ENCODE data around the gene OR8B12.

Gene OR8B12

DNA sequence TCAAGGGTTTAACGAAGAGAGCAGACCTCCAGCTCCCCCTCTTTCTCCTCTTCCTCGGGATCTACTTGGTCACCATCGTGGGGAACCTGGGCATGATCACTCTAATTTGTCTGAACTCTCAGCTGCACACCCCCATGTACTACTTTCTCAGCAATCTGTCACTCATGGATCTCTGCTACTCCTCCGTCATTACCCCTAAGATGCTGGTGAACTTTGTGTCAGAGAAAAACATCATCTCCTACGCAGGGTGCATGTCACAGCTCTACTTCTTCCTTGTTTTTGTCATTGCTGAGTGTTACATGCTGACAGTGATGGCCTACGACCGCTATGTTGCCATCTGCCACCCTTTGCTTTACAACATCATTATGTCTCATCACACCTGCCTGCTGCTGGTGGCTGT, 26.7 kb upstream of the OR8B12 start:
- Histone ChIP-seq H3K36me3 (no peaks in the 10 kb centered on the region), H3K27me3 (no peaks in the 10 kb centered on the region), H3K4me3 (no peak overlapping the region), H3K9me3 (no peaks in the 10 kb centered on the region), H3K4me1 (no peaks in the 10 kb centered on the region), H3K27ac (no peak overlapping the region)
- TF ChIP-seq, protein P1, sequence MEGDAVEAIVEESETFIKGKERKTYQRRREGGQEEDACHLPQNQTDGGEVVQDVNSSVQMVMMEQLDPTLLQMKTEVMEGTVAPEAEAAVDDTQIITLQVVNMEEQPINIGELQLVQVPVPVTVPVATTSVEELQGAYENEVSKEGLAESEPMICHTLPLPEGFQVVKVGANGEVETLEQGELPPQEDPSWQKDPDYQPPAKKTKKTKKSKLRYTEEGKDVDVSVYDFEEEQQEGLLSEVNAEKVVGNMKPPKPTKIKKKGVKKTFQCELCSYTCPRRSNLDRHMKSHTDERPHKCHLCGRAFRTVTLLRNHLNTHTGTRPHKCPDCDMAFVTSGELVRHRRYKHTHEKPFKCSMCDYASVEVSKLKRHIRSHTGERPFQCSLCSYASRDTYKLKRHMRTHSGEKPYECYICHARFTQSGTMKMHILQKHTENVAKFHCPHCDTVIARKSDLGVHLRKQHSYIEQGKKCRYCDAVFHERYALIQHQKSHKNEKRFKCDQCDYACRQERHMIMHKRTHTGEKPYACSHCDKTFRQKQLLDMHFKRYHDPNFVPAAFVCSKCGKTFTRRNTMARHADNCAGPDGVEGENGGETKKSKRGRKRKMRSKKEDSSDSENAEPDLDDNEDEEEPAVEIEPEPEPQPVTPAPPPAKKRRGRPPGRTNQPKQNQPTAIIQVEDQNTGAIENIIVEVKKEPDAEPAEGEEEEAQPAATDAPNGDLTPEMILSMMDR (IDR thresholded peaks at IDR 0.05), result no peak
- no peak for DNase-seq
- intact Hi-C loops (cut with DNase I; ENCODE audit: low total_unique reads), result no loop called here

DNA sequence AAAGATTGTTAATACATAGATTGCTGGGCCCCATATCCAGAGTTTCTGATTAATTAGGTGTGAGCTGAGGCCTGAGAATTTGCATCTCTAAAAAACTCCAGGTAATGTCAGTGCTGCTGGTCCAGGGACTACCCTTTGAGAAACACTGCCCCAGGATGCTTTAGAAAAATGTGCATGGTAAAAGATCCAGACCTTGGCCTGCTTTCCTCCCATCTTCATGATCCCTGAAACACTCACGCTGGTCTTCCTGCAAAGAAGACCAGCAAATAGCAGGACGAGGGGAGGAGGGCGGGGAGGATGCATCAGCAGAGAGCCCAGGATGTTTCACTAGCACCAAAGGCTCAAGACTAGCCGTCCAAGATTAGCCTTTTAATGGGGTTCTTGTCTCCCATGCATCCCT, 26.2 kb upstream of the OR8B12 start, which contains the start of gene OR8A1:
TSS of gene OR8A1 (plus strand) at position 301 of the 400 bp plus-strand sequence. CDS start 123 bp downstream, outside the sequence.
- TF ChIP-seq, protein P1 (IDR thresholded peaks at IDR 0.05), result no peak
- Histone ChIP-seq H3K9me3 (no peaks in the 10 kb centered on the region), H3K27me3 (no peaks in the 10 kb centered on the region), H3K36me3 (no peaks in the 10 kb centered on the region), H3K4me1 (no peaks in the 10 kb centered on the region), H3K4me3 (no peak within 1 kb of the TSS), H3K27ac (no peak within 1 kb of the TSS)
- intact Hi-C loops (cut with DNase I; ENCODE audit: low total_unique reads), result no loop called here
- no peak for DNase-seq

DNA sequence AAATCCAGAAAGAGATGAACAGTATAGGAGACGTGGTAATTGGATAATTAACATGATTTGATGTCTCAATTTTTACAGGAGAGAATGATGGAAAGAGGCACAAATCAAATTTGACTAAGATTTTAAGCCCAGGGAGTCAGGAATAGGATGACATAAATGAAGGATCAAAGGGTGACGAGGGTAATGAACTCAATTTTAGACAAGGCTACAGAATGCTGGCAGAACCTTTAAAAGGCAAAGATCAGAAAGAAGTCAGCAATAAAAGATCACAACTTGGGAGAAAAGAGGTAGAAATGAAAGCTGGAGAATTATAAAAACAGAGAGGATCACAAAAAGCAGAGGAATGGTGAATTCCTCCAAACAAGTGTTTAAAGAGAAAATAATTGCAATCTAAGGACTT, 13.4 kb upstream of the OR8B12 start:
- Histone ChIP-seq H3K27me3 (no peaks in the 10 kb centered on the region), H3K36me3 (no peaks in the 10 kb centered on the region), H3K4me1 (no peaks in the 10 kb centered on the region), H3K4me3 (no peak overlapping the region), H3K9me3 (no peaks in the 10 kb centered on the region), H3K27ac (no peak overlapping the region)
- intact Hi-C loops (cut with DNase I; ENCODE audit: low total_unique reads), result no loop called here
- TF ChIP-seq, protein P1 (IDR thresholded peaks at IDR 0.05), result no peak
- DNase-seq, result no peak

DNA sequence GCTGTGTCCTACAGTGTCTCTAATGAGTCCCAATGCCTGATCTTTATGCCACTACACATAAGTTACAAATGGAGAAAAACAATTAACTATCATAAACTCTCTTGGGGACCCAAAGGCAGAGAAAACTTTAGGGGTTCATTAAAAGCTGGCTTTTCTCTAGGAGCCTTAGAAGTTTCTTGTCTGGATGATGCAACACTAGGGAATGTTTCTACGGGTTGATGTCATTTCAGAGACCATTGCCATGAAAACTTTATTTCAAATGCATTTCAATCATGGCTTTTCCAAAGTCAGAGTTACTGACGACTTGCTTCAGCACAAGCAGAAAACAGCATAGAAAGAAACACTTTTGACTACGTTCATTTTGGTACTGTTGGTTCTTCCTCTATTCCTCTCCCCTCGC, 8.5 kb upstream of the OR8B12 start:
- Histone ChIP-seq H3K9me3 (no peaks in the 10 kb centered on the region), H3K36me3 (no peaks in the 10 kb centered on the region), H3K4me1 (no peaks in the 10 kb centered on the region), H3K4me3 (no peak overlapping the region), H3K27me3 (no peaks in the 10 kb centered on the region), H3K27ac (no peak overlapping the region)
- TF ChIP-seq, protein P1 (IDR thresholded peaks at IDR 0.05), result no peak
- DNase-seq, result no peak
- intact Hi-C loops (cut with DNase I; ENCODE audit: low total_unique reads), result no loop called here

DNA sequence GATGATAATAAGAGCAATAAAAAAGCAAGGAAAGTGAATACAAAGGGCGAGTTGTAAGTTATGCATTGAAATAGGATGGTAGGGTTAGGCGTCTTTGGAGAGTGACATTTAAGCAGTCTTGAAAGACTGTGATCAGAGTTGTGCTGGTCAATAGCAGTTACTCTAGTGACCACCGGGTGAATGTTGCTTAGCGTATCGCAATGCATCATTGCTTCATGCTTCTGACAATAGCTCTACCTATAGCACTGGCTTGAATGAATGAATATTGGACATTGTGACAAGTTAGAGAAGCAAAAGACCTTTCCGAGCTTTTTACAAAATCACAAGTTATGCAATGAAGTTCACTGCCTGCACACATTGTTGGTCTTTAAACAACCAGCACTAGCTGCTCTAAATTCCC, 7.7 kb upstream of the OR8B12 start:
- Histone ChIP-seq H3K4me1 (no peaks in the 10 kb centered on the region), H3K9me3 (no peaks in the 10 kb centered on the region), H3K27ac (no peak overlapping the region), H3K36me3 (no peaks in the 10 kb centered on the region), H3K27me3 (no peaks in the 10 kb centered on the region), H3K4me3 (no peak overlapping the region)
- DNase-seq, result no peak
- intact Hi-C loops (cut with DNase I; ENCODE audit: low total_unique reads), result no loop called here
- TF ChIP-seq, protein P1 (IDR thresholded peaks at IDR 0.05), result no peak

DNA sequence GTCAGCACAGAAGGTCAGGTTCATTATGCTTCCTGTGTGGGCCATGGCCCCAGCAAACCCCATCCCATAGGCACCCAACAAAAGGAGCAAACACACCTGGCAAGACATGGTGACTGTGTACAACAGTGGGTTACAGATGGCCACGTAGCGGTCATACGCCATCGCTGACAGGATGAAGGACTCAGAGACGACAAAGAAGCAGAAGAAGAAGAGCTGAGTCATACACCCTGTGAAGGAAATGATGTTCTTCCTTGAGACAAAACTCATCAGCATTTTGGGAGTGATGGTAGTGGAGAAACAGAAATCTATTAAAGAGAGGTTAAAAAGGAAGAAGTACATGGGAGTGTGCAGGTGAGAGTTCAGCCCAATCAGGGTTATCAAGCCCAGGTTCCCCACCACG, 309 bp downstream of the OR8B12 start:
- Histone ChIP-seq H3K4me1 (peaks cover 0 to 2% (median 0%) of the 10 kb centered on the region in 4 donors), H3K27ac (no peak overlapping the region), H3K9me3 (no peaks in the 10 kb centered on the region), H3K36me3 (no peaks in the 10 kb centered on the region), H3K4me3 (no peak overlapping the region), H3K27me3 (no peaks in the 10 kb centered on the region)
- DNase-seq, result no peak
- TF ChIP-seq, protein P1 (IDR thresholded peaks at IDR 0.05), result no peak
- intact Hi-C loops (cut with DNase I; ENCODE audit: low total_unique reads), result no loop called here

All from tibial artery (tissue), 4 donors.